ENCODE measurements around the gene TMED1. TPM values are rescaled to one million over a fixed set of nuclear protein-coding genes. Genes with fewer than 3 reads are reported as not detected.
"Not testable (repeated sequence)": the region's sequence is repeated elsewhere in the genome, so short reads cannot be mapped to it uniquely, and the experiment has no call there.

Gene TMED1
- total and polyA plus RNA-seq, 12 donors, result 12.5 to 103 (median 48.6) TPM

GRCh38 chr19:10882108-10882457, 46.1 kb upstream of the TMED1 start:
- Histone ChIP-seq H3K9me3 (replicated peaks in 1 of 3) (no peaks in the 10 kb centered on the region), H3K4me3 (no peak overlapping the region), H3K27ac (no peak overlapping the region), H3K4me1 (replicated peaks in 1 of 2) (peaks cover 4 to 15% of the 10 kb centered on the region in 2 donors), H3K27me3 (no peaks in the 10 kb centered on the region), H3K36me3 (replicated peaks in 1 of 2) (no peaks in the 10 kb centered on the region)
- intact Hi-C loops (cut with DNase I), result no loop called here
- TF ChIP-seq POLR2A (IDR thresholded peaks at IDR 0.05) (no peak), CTCF (IDR thresholded peaks at IDR 0.05) (no peak)
- DNase-seq, result no peak
- 73 to 89% (median 78%) methylated on average over 6 to 9 of the region's 9 CpGs for WGBS, 4 donors

GRCh38 chr19:10881403-10882107, 45.5 kb upstream of the TMED1 start:
- no peaks in the 10 kb centered on the region for H3K27me3 ChIP-seq
- intact Hi-C loops (cut with DNase I), result no loop called here
- TF ChIP-seq POLR2A (IDR thresholded peaks at IDR 0.05) (no peak), CTCF (IDR thresholded peaks at IDR 0.05) (no peak)
- WGBS, 4 donors, result 68 to 89% (median 71%) methylated on average over 9 to 14 of the region's 14 CpGs
- peaks cover 6 to 20% of the 10 kb centered on the region in 2 donors for H3K4me1 ChIP-seq (replicated peaks in 1 of 2)
- H3K9me3 ChIP-seq (replicated peaks in 1 of 3), result no peaks in the 10 kb centered on the region
- no peak overlapping the region for H3K4me3 ChIP-seq
- no peaks in the 10 kb centered on the region for H3K36me3 ChIP-seq (replicated peaks in 1 of 2)
- no peak for DNase-seq
- no peak overlapping the region for H3K27ac ChIP-seq

- Histone ChIP-seq H3K27ac (no peak overlapping the region), H3K27me3 (no peaks in the 10 kb centered on the region), H3K36me3 (replicated peaks in 1 of 2) (no peaks in the 10 kb centered on the region), H3K9me3 (replicated peaks in 1 of 3) (no peaks in the 10 kb centered on the region), H3K4me3 (no peak overlapping the region), H3K4me1 (replicated peaks in 1 of 2) (peaks cover 6 to 36% of the 10 kb centered on the region in 2 donors)
- 82 to 97% (median 83%) methylated on average over 3 of the region's 3 CpGs for WGBS, 4 donors
- TF ChIP-seq POLR2A (IDR thresholded peaks at IDR 0.05) (no peak), CTCF (IDR thresholded peaks at IDR 0.05) (no peak)
- intact Hi-C loops (cut with DNase I), result no loop called here
- no peak for DNase-seq
Measured at GRCh38 chr19:10878253-10878652, 42.2 kb upstream of the TMED1 start.

GRCh38 chr19:10877608-10878007, 41.6 kb upstream of the TMED1 start:
- H3K27ac ChIP-seq, result peak overlapping the region in 3 of 5 donors; percentile 53 to 80 (median 77)
- H3K4me1 ChIP-seq (replicated peaks in 1 of 2), result peaks cover 12 to 42% of the 10 kb centered on the region in 2 donors
- not testable (repeated sequence) for H3K27me3 ChIP-seq

More at GRCh38 chr19:10877608-10878007, 41.6 kb upstream of the TMED1 start:
- H3K4me3 ChIP-seq; H3K36me3 ChIP-seq (replicated peaks in 1 of 2); H3K9me3 ChIP-seq (replicated peaks in 1 of 3); intact Hi-C loops (cut with DNase I); DNase-seq: not testable (repeated sequence)
- WGBS, 4 donors, result 95 to 98% (median 95%) methylated on average over 9 of the region's 9 CpGs

All from adrenal gland (tissue), 12 donors.